ENCODE measurements around the gene CD84.
"Not testable (repeated sequence)": the region's sequence is repeated elsewhere in the genome, so short reads cannot be mapped to it uniquely, and the experiment has no call there.

The CD84 gene

DNA sequence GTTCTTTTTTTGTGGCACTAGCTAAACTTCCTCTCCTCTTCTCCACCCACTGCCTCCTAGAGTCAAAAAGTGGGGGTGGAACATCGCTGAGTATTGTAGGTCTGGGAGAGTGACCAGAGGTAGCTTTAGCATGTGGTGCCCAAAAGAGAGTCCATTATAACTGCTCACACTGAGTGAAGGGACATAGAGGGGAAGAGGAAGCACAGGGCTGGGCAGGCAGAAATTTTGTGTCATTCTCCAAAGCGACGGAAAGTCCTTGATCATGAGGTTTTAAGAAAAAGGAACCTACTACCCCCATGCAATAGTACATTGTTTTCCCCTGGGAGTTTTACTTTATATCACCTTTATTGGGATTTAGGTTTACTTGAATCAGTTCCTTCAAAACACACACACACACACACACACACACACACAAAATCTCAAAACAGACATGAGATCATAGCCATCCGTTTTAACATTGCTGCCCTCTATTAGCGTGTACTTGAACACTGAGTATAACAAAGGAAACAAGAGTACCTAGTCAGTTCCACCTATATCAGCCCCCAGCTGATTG, 4.1 kb downstream of the CD84 start:
- H3K4me3 ChIP-seq (replicated peaks; ENCODE audit: low read depth, low read length): no peak overlapping the region
- DNase-seq (ENCODE audit: low read depth): no peak
- TF ChIP-seq, protein P1, sequence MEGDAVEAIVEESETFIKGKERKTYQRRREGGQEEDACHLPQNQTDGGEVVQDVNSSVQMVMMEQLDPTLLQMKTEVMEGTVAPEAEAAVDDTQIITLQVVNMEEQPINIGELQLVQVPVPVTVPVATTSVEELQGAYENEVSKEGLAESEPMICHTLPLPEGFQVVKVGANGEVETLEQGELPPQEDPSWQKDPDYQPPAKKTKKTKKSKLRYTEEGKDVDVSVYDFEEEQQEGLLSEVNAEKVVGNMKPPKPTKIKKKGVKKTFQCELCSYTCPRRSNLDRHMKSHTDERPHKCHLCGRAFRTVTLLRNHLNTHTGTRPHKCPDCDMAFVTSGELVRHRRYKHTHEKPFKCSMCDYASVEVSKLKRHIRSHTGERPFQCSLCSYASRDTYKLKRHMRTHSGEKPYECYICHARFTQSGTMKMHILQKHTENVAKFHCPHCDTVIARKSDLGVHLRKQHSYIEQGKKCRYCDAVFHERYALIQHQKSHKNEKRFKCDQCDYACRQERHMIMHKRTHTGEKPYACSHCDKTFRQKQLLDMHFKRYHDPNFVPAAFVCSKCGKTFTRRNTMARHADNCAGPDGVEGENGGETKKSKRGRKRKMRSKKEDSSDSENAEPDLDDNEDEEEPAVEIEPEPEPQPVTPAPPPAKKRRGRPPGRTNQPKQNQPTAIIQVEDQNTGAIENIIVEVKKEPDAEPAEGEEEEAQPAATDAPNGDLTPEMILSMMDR (IDR thresholded peaks at IDR 0.05; ENCODE audit: low read length, missing control alignments): no peak

DNA sequence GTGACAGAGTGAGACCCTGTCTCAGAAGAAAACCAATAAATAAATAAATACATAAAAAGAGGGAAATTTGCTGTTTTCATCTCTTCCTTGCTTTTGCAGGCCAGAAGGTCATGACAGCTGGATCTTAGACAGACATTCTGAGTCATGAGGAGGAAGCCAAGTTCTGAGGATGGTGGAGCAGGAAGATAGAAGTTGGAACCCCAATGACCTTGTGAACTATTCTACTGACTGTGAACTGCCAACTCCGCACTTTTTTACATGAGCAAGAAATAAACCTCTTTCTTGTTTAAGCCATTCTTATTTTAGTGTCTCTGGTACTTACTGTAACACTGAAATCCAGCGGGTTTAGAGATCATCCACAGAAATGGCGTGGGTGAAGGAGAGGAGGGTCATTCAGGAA, 8.5 kb downstream of the CD84 start:
- no peak for DNase-seq (ENCODE audit: low read depth)
- TF ChIP-seq, protein P1 (IDR thresholded peaks at IDR 0.05; ENCODE audit: low read length, missing control alignments): no peak
- H3K4me3 ChIP-seq (replicated peaks; ENCODE audit: low read depth, low read length): no peak overlapping the region

DNA sequence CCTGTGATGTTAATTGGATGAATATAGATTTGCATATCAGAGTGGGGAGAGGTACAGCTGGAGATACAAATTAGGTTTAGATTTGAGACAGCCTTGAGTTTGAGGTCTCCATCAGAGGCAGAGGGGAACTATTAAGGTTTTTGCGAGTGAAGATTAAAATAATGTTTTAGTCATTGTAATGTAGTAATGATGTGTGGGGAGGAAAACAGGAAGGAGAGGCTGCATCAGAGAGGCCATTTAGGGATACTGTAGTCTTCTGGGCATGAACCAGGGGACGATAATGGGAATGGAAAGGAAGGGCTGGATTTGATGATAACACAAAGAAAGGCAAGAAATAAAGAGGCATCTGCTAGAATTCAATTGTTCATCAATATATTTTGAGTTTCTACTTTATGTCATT, 9.5 kb downstream of the CD84 start:
- DNase-seq (ENCODE audit: low read depth): no peak
- H3K4me3 ChIP-seq (replicated peaks; ENCODE audit: low read depth, low read length): no peak overlapping the region
- TF ChIP-seq, protein P1 (IDR thresholded peaks at IDR 0.05; ENCODE audit: low read length, missing control alignments): no peak

DNA sequence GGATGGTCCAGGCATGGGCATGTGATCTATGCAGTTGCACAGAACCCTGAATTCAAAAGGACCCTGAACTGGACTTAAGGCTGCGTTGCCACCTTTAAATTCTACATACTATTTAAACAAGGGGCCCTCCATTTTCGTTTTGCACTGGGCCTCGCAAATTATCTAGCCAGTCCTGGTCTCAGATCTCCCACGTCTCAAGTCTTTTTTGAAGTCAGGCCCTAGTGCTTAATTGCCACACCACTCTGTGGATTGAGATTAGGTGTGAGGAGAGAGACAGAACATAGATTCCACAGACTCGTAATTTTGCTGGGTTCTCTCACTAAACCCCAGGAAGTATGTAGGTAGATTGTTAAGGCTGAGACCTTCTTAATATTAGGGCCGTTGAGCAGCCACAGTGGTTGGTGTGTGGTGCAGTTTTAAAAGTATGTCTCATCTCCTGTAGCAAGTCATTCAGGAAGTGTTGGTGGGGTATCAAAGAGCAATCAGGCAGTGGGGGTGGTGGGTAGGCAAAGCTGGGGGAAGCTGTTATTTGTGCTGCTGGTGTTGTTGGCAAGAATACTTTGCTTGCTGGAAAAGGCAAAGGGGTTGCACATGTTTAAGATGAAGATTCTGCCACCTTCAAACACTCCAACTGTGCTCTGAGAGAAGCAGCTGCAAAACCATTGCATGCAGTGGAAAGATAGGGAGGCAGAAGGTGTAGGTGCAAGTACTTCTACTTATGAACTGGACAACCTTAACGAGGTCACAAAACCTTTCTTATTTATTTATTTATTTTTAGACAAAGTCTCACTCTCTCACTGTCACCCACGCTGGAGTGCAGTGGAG, 11.2 kb downstream of the CD84 start:
- TF ChIP-seq, protein P1 (IDR thresholded peaks at IDR 0.05; ENCODE audit: low read length, missing control alignments): no peak
- no peak for DNase-seq (ENCODE audit: low read depth)
- no peak overlapping the region for H3K4me3 ChIP-seq (replicated peaks; ENCODE audit: low read depth, low read length)

DNA sequence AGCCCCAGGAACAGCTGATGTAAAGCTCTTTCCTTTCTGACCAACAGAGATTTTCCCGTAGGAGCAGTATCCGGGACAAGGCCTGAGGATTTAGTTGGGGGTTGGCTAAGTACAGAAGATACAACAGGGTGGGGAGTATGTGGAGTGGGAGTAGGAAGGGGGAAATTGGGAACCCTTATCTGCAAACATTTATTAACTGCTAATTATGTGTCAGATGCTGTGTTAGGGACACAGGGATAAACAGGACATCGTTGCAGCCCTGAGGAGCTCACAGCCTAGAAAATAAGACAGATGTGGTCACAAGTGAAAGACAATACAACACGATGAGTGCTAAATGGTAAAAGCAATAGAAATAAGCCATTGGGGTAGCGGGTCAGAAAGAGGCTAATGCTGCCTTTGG, 12.0 kb downstream of the CD84 start:
- TF ChIP-seq, protein P1 (IDR thresholded peaks at IDR 0.05; ENCODE audit: low read length, missing control alignments): no peak
- DNase-seq (ENCODE audit: low read depth): no peak
- no peak overlapping the region for H3K4me3 ChIP-seq (replicated peaks; ENCODE audit: low read depth, low read length)

DNA sequence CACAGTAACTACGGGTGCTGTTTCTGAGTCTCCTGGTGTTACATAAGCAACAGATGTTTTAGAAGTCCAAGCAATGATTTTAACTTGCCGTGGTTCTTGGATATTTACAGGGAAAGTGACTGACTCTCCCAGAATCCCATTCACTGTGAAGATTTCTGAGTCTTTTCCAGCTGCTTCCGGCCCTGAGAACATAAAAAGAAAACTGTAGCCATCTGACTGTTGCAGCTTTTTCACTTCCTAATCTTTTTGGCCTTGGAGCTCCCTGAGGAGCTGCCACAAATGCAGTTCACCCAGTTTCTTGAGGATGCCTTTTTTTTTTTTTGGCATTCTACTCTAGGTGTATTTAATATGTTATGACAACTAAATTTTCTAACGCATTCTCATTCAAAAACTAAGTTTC, 13.7 kb downstream of the CD84 start:
- TF ChIP-seq, protein P1 (IDR thresholded peaks at IDR 0.05; ENCODE audit: low read length, missing control alignments): no peak
- H3K4me3 ChIP-seq (replicated peaks; ENCODE audit: low read depth, low read length): no peak overlapping the region
- DNase-seq (ENCODE audit: low read depth): no peak

DNA sequence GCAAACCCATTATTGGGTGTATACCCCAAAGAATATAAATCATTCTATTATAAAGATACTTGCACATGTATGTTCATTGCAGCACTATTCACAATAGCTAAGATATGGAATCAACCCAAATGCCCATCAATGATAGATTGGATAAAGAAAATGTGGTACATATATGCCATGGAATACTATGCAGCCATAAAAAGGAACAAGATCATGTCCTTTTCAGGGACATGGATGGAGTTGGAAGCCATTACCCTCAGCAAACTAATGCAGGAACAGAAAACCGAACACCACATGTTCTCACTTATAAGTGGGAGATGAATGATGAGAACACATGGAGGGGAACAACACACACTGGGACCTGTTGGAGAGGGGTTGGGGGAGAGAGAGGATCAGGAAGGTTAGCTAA, 16.1 kb downstream of the CD84 start:
- H3K4me3 ChIP-seq (replicated peaks; ENCODE audit: low read depth, low read length); DNase-seq (ENCODE audit: low read depth): not testable (repeated sequence)

DNA sequence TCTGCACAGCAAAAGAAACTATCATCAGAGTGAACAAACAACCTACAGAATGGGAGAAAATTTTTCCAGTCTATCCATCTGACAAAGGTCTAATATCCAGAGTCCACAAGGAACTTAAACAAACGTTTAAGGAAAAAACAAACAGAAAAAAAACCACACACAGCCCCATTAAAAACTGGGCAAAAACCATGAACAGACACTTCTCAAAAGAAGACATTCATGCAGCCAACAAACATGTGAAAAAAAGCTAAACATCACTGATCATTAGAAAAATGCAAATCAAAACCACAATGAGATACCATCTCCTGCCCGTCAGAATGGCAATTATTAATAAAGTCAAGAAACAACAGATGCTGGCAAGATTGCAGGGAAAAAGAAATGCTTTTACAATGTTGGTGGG, 16.6 kb downstream of the CD84 start:
- H3K4me3 ChIP-seq (replicated peaks; ENCODE audit: low read depth, low read length); DNase-seq (ENCODE audit: low read depth): not testable (repeated sequence)
